PC-3 (cell line): ENCODE measurements around the gene SSTR5. TPM values are rescaled to one million over a fixed set of nuclear protein-coding genes. Genes with fewer than 3 reads are reported as not detected.

Experiments
- ATAC-seq: fragments of 200-7000 bp; cut with Tn5 transposase; 2 replicates; pipeline ENCODE4 v1.9.1; 2020; ENCODE audit warnings: mild to moderate bottlenecking, moderate library complexity
- BruUV-seq: library from RNA; stranded (reverse); fragments of 400-500 nt; replicated peaks from 2 replicates; lab custom pipeline; 2021; lab: Mats Ljungman, UMichigan
- CTCF ChIA-PET: fragments of 300-600 bp; sonication (Branson Sonifier 250); formaldehyde crosslinking; loops from one replicate; lab custom pipeline; 2022; ENCODE audit warnings: antibody characterized with exemption; lab: Charles Lee
- POLR2A ChIA-PET: fragments of 300-600 bp; sonication (Branson Sonifier 250); formaldehyde crosslinking; loops from one replicate; lab custom pipeline; 2022; ENCODE audit warnings: antibody characterized with exemption; ENCODE audit not compliant: unreplicated experiment; lab: Charles Lee
- DNase-seq: peaks from one replicate; pipeline ENCODE4 v3.0.0-alpha.2; 2015
- H2AFZ ChIP-seq: fragments of 300-600 bp; sonication (generic); 2 replicates; pipeline ENCODE4 v1.6.0; 2016; ENCODE audit warnings: antibody characterized with exemption, low read length
- H3F3A ChIP-seq: fragments of 300-600 bp; sonication (generic); one replicate; pipeline ENCODE4 v1.6.0; 2017; ENCODE audit warnings: antibody characterized with exemption, low read length, control low read depth, mild to moderate bottlenecking; ENCODE audit not compliant: unreplicated experiment
- H3K27ac ChIP-seq: fragments of 300-600 bp; sonication (generic); 2 replicates; pipeline ENCODE4 v1.5.1; 2016; ENCODE audit warnings: mild to moderate bottlenecking, low read length
- H3K27me3 ChIP-seq: fragments of 300-600 bp; sonication (generic); 2 replicates; pipeline ENCODE4 v1.6.1; 2016; ENCODE audit warnings: low read length, mixed read lengths
- H3K36me3 ChIP-seq: fragments of 300-600 bp; sonication (generic); 2 replicates; pipeline ENCODE4 v1.6.1; 2016; ENCODE audit warnings: low read depth, mixed run types, low read length, mixed read lengths
- H3K4me1 ChIP-seq: fragments of 300-600 bp; sonication (generic); 2 replicates; pipeline ENCODE4 v1.5.1; 2016; ENCODE audit warnings: low read length; ENCODE audit not compliant: insufficient read depth
- H3K4me2 ChIP-seq: fragments of 300-600 bp; sonication (generic); 2 replicates; pipeline ENCODE4 v1.6.0; 2016; ENCODE audit warnings: low read length
- H3K4me3 ChIP-seq: fragments of 300-600 bp; sonication (generic); 2 replicates; pipeline ENCODE4 v1.5.1; 2016; ENCODE audit warnings: mild to moderate bottlenecking, low read length, mixed read lengths
- H3K79me2 ChIP-seq: fragments of 300-600 bp; sonication (generic); 2 replicates; pipeline ENCODE4 v1.6.1; 2017; ENCODE audit warnings: low read length, mixed read lengths
- H3K9ac ChIP-seq: fragments of 300-600 bp; sonication (generic); 2 replicates; pipeline ENCODE4 v1.6.0; 2016; ENCODE audit warnings: mild to moderate bottlenecking, low read length
- H3K9me2 ChIP-seq: fragments of 300-600 bp; sonication (generic); replicated peaks from 2 replicates; pipeline ENCODE4 v1.6.1; 2016; ENCODE audit warnings: mixed run types, low read length, mixed read lengths
- H3K9me3 ChIP-seq: fragments of 300-600 bp; sonication (generic); 2 replicates; pipeline ENCODE4 v1.6.1; 2016; ENCODE audit warnings: low read length, mixed read lengths
- H4K20me1 ChIP-seq: fragments of 300-600 bp; sonication (generic); 2 replicates; pipeline ENCODE4 v1.6.1; 2016; ENCODE audit warnings: low read length, mixed read lengths
- EZH2 ChIP-seq: fragments of 300-600 bp; sonication (generic); IDR thresholded peaks from one replicate; pipeline ENCODE4 v1.6.1; 2017; ENCODE audit warnings: antibody characterized with exemption, mild to moderate bottlenecking, low read length; ENCODE audit not compliant: unreplicated experiment
- EZH2phosphoT487 ChIP-seq: fragments of 300-600 bp; sonication (generic); IDR thresholded peaks from 2 replicates; pipeline ENCODE4 v1.6.1; 2018; ENCODE audit warnings: mild to moderate bottlenecking, antibody characterized with exemption, low read length, borderline replicate concordance
- intact Hi-C: fragments of 100-400 bp; cut with micrococcal nuclease; formaldehyde crosslinking; loops from 2 replicates; pipeline ENCODE4 v1.9.0; 2023
- total RNA-seq: library from RNA; depleted of rRNA; stranded (reverse); fragments of >200 nt; gene quantifications from 2 replicates; pipeline ENCODE4 v1.2.3, GENCODE V29; 2014
- TF ChIP-seq, protein P1 (sequence below): fragments of 300-600 bp; sonication (generic); conservative IDR thresholded peaks from 2 replicates; pipeline ENCODE4 v1.5.1; 2017; ENCODE audit warnings: antibody characterized with exemption, low read depth, mild to moderate bottlenecking, low read length

Gene SSTR5
- total RNA-seq, 1 experiment from 2014 or later, result 0.51 TPM

DNA sequence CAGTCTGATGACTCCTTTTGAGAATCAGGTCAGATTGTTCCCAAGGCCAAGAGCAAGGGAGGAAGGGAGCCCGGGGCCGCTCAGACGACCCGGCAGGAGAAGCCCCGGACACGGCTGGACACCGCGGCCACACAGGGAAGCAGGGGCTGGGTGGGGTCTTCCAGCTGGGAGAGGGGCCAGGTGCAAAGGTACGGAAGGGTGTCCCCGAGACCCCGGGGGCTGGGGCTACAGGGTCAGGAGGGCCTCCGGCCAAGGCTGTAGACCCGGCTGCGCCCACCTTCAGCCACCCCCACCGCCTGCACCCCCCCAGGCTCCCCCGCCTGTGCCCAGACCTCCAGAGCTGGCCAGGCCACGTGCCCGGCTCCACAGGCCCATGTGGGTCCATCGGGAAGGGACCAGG, 45.4 kb downstream of the SSTR5 start:
- no peak overlapping the region for H3K4me2 ChIP-seq
- no peaks in the 10 kb centered on the region for H3K9me3 ChIP-seq
- no peaks in the 10 kb centered on the region for H3K27me3 ChIP-seq
- TF ChIP-seq EZH2phosphoT487, result no peak
- TF ChIP-seq EZH2, result no peak
- TF ChIP-seq, protein P1, sequence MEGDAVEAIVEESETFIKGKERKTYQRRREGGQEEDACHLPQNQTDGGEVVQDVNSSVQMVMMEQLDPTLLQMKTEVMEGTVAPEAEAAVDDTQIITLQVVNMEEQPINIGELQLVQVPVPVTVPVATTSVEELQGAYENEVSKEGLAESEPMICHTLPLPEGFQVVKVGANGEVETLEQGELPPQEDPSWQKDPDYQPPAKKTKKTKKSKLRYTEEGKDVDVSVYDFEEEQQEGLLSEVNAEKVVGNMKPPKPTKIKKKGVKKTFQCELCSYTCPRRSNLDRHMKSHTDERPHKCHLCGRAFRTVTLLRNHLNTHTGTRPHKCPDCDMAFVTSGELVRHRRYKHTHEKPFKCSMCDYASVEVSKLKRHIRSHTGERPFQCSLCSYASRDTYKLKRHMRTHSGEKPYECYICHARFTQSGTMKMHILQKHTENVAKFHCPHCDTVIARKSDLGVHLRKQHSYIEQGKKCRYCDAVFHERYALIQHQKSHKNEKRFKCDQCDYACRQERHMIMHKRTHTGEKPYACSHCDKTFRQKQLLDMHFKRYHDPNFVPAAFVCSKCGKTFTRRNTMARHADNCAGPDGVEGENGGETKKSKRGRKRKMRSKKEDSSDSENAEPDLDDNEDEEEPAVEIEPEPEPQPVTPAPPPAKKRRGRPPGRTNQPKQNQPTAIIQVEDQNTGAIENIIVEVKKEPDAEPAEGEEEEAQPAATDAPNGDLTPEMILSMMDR, result no peak
- H3K4me1 ChIP-seq, result no peaks in the 10 kb centered on the region
- POLR2A ChIA-PET, result no interaction called here
- no peaks in the 10 kb centered on the region for H4K20me1 ChIP-seq
- no peak for DNase-seq
- no peak overlapping the region for H3K9ac ChIP-seq
- no peak overlapping the region for H3K4me3 ChIP-seq
- CTCF ChIA-PET, result no interaction called here
- H3K9me2 ChIP-seq, result no peaks in the 10 kb centered on the region
- intact Hi-C loops, result no loop called here
- no TSS peak for BruUV-seq
- no peaks in the 10 kb centered on the region for H3K79me2 ChIP-seq
- no peak for ATAC-seq
- no peak overlapping the region for H3K27ac ChIP-seq
- H3F3A ChIP-seq, result no peaks in the 10 kb centered on the region
- H3K36me3 ChIP-seq, result no peaks in the 10 kb centered on the region
- no peak overlapping the region for H2AFZ ChIP-seq

DNA sequence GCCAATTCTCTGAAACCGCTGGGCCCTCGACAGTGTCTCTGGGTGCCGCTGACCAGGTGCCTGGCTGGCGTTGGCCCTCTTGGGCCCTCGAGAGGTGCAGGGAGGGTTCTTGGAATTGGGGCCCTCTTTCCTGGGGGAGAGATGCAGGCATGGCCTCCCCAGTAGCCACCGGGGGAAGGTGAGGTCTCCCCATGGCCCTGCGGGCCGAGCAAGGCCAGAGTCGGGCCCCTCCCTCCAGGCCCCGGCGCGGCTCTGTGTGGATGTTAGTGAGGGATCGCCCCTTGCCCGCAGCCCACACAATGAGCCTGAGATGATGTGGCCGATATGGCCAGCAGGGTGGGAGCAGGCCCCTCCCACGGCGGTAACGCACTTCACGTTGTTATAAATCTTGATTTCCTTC, 46.6 kb downstream of the SSTR5 start:
- intact Hi-C loops, result no loop called here
- Histone ChIP-seq H3K79me2 (no peaks in the 10 kb centered on the region), H3K9me2 (no peaks in the 10 kb centered on the region), H3K4me3 (no peak overlapping the region), H3F3A (no peaks in the 10 kb centered on the region), H3K4me1 (no peaks in the 10 kb centered on the region), H3K9me3 (no peaks in the 10 kb centered on the region), H3K4me2 (no peak overlapping the region), H3K27ac (no peak overlapping the region), H3K9ac (no peak overlapping the region), H4K20me1 (no peaks in the 10 kb centered on the region), H3K27me3 (no peaks in the 10 kb centered on the region), H2AFZ (no peak overlapping the region), H3K36me3 (no peaks in the 10 kb centered on the region)
- BruUV-seq, result no TSS peak
- ChIA-PET POLR2A (no interaction called here), CTCF (no interaction called here)
- DNase-seq (no peak), ATAC-seq (no peak)
- no peak for TF ChIP-seq EZH2phosphoT487
- TF ChIP-seq EZH2, result no peak

DNA sequence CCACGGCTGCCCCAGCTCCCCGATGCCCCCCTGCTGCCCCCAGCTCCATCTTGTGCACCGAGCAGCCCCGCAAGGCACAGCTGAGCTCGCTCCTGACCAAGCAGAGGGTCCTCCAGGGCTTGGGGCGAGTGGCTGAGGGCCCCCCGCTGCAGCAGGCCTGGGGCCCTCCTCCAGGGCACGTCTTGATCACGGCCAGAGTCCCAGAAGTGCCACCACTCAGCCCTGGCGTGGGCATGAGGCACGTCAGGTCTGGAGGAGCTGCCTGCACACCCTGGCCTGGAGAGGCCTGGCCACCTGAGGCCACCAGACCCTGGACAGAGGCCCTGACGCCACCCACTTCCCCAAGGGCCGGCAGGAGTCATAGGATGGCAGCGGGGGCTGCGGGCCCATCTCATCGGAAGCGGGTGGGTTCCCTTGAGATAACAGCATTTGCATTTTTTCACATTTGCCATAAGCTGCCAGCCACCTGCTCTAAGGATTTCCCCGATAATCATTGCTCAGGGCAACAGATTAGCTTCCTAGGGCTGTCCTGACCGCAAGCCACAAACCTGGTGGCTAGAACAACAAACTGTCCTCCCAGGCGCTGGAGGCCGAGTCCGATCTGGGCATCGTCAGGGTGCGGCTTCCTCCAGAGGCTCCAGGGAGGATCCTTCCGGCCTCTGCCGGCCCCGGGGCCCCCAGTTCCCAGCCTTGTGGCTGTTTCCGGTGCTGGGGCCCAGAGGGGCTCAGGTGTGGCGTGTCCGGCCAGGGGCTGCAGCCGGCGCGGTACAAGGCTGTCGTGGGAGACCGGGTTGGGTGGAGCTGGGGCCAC, 47.4 kb downstream of the SSTR5 start:
- Histone ChIP-seq H3K36me3 (no peaks in the 10 kb centered on the region), H3K9me2 (no peaks in the 10 kb centered on the region), H3K27ac (no peak overlapping the region), H3K79me2 (no peaks in the 10 kb centered on the region), H4K20me1 (no peaks in the 10 kb centered on the region), H3K4me3 (no peak overlapping the region), H3F3A (no peaks in the 10 kb centered on the region), H2AFZ (no peak overlapping the region), H3K4me1 (no peaks in the 10 kb centered on the region), H3K9ac (no peak overlapping the region), H3K27me3 (no peaks in the 10 kb centered on the region), H3K4me2 (no peak overlapping the region), H3K9me3 (no peaks in the 10 kb centered on the region)
- ChIA-PET POLR2A (no interaction called here), CTCF (no interaction called here)
- ATAC-seq (no peak), DNase-seq (no peak)
- intact Hi-C loops, result no loop called here
- no TSS peak for BruUV-seq
- TF ChIP-seq EZH2 (no peak), EZH2phosphoT487 (no peak)
- TF ChIP-seq, protein P1, result no peak
